Measurements from ENCODE around the gene PIGH. TPM values are rescaled to one million over a fixed set of nuclear protein-coding genes. Genes with fewer than 3 reads are reported as not detected.
"Not testable (repeated sequence)": the region's sequence is repeated elsewhere in the genome, so short reads cannot be mapped to it uniquely, and the experiment has no call there.

PIGH gene
- total RNA-seq, 2 donors from 2014 or later: 4.5 to 7.5 TPM

GRCh38 chr14:67627519-67627918 is 27.5 kb upstream of the PIGH start:
- no peaks in the 10 kb centered on the region for H3K9me3 ChIP-seq (ENCODE audit: control insufficient read depth, low read length)
- Mint-ChIP-seq H3K4me1 (peaks cover 8% of the 10 kb centered on the region), H3K27ac (no peak overlapping the region), H3K36me3 (ENCODE audit: low read depth) (peaks cover 29% of the 10 kb centered on the region), H3K27me3 (ENCODE audit: insufficient read depth) (no peaks in the 10 kb centered on the region), H3K9me3 (peaks cover 5% of the 10 kb centered on the region), H3K4me3 (no peak overlapping the region)
- peaks cover 6% of the 10 kb centered on the region for H3K4me1 ChIP-seq (ENCODE audit: control insufficient read depth, insufficient read depth, low read length)
- DNase-seq: no peak
- no peak overlapping the region for H3K4me3 ChIP-seq (ENCODE audit: low read length)
- H3K36me3 ChIP-seq (ENCODE audit: control insufficient read depth, insufficient read depth, low read length): no peaks in the 10 kb centered on the region
- TF ChIP-seq, protein P1, sequence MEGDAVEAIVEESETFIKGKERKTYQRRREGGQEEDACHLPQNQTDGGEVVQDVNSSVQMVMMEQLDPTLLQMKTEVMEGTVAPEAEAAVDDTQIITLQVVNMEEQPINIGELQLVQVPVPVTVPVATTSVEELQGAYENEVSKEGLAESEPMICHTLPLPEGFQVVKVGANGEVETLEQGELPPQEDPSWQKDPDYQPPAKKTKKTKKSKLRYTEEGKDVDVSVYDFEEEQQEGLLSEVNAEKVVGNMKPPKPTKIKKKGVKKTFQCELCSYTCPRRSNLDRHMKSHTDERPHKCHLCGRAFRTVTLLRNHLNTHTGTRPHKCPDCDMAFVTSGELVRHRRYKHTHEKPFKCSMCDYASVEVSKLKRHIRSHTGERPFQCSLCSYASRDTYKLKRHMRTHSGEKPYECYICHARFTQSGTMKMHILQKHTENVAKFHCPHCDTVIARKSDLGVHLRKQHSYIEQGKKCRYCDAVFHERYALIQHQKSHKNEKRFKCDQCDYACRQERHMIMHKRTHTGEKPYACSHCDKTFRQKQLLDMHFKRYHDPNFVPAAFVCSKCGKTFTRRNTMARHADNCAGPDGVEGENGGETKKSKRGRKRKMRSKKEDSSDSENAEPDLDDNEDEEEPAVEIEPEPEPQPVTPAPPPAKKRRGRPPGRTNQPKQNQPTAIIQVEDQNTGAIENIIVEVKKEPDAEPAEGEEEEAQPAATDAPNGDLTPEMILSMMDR (conservative IDR thresholded peaks at IDR 0.05): no peak
- no peaks in the 10 kb centered on the region for H3K27me3 ChIP-seq (ENCODE audit: control insufficient read depth, insufficient read depth, low read length, poor library complexity, severe bottlenecking)
- H3K9ac ChIP-seq (ENCODE audit: extremely low read depth, low read length, poor library complexity, severe bottlenecking): no peak overlapping the region
- H3K27ac ChIP-seq (ENCODE audit: low read depth, low read length): no peak overlapping the region

GRCh38 chr14:67626131-67626530 is 26.1 kb upstream of the PIGH start:
- not testable (repeated sequence) for H3K4me3 ChIP-seq (ENCODE audit: low read length); H3K9ac ChIP-seq (ENCODE audit: extremely low read depth, low read length, poor library complexity, severe bottlenecking); H3K9me3 ChIP-seq (ENCODE audit: control insufficient read depth, low read length); H3K27me3 ChIP-seq (ENCODE audit: control insufficient read depth, insufficient read depth, low read length, poor library complexity, severe bottlenecking); H3K36me3 ChIP-seq (ENCODE audit: control insufficient read depth, insufficient read depth, low read length); H3K4me3 Mint-ChIP-seq; DNase-seq; H3K9me3 Mint-ChIP-seq; H3K4me1 Mint-ChIP-seq; H3K27me3 Mint-ChIP-seq (ENCODE audit: insufficient read depth); H3K4me1 ChIP-seq (ENCODE audit: control insufficient read depth, insufficient read depth, low read length); H3K27ac Mint-ChIP-seq; H3K27ac ChIP-seq (ENCODE audit: low read depth, low read length)
- 100% methylated on average over 1 of the region's 1 CpG for WGBS, 2 experiments (ENCODE audit: insufficient coverage in 1 of 2, insufficient read length in 1 of 2)
- H3K36me3 Mint-ChIP-seq (ENCODE audit: low read depth): peaks cover 25% of the 10 kb centered on the region

DNA sequence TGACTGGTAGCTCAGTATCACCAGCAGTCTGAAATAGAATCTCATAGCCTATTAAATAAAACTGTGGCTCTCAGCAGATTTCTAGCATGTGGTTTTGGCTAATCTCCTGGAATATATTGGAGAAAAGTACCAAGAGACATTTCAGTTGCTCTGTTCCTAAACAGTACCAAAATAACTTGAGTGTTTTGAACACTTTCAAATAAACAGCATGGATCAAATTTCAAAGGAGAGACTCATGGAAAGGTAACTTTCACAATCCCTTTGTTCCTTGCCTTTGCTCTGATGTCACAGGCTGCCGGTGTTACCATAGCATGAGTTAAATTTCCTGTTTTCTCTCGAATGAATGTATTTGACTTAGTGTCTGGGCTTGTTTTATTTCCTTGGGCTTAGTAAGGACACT is 23.0 kb upstream of the PIGH start:
- no peak overlapping the region for H3K4me3 ChIP-seq (ENCODE audit: low read length)
- Mint-ChIP-seq H3K9me3 (peaks cover 5% of the 10 kb centered on the region), H3K36me3 (ENCODE audit: low read depth) (peaks cover 17% of the 10 kb centered on the region), H3K27me3 (ENCODE audit: insufficient read depth) (peaks cover 11% of the 10 kb centered on the region), H3K4me1 (peaks cover 17% of the 10 kb centered on the region), H3K27ac (no peak overlapping the region), H3K4me3 (no peak overlapping the region)
- H3K9ac ChIP-seq (ENCODE audit: extremely low read depth, low read length, poor library complexity, severe bottlenecking): peak overlapping the region; percentile 6
- H3K36me3 ChIP-seq (ENCODE audit: control insufficient read depth, insufficient read depth, low read length): no peaks in the 10 kb centered on the region
- no peak for DNase-seq
- H3K4me1 ChIP-seq (ENCODE audit: control insufficient read depth, insufficient read depth, low read length): peaks cover 13% of the 10 kb centered on the region
- peaks cover 12% of the 10 kb centered on the region for H3K27me3 ChIP-seq (ENCODE audit: control insufficient read depth, insufficient read depth, low read length, poor library complexity, severe bottlenecking)
- H3K9me3 ChIP-seq (ENCODE audit: control insufficient read depth, low read length): no peaks in the 10 kb centered on the region
- 58% methylated on average over 2 of the region's 2 CpGs; no CpG with 5 or more reads in 1 of the 2 experiments for WGBS, 2 experiments (ENCODE audit: insufficient coverage in 1 of 2, insufficient read length in 1 of 2)
- no peak overlapping the region for H3K27ac ChIP-seq (ENCODE audit: low read depth, low read length)
- TF ChIP-seq, protein P1 (conservative IDR thresholded peaks at IDR 0.05): no peak

DNA sequence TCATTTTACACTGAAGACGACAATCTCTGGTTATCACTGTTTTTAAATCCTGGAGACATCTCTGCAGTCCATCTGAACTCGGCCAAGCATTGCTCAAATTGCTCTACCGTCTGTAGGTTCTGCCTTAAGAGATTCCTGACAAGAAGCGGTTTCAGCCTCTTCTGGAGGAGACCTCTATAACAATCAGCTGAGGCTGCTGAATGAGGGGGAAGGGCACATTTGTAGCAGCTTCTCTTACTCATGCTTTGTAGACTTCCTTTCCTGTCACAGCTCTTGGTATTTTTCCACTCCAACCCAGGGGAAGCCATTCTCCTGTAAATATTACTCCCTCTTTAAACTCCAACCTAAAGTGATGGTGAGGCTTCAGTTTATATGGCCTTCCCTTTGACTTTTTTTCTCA is 22.6 kb upstream of the PIGH start:
- Histone ChIP-seq H3K9ac (ENCODE audit: extremely low read depth, low read length, poor library complexity, severe bottlenecking) (peak overlapping the region; percentile 6), H3K9me3 (ENCODE audit: control insufficient read depth, low read length) (no peaks in the 10 kb centered on the region), H3K4me3 (ENCODE audit: low read length) (no peak overlapping the region), H3K4me1 (ENCODE audit: control insufficient read depth, insufficient read depth, low read length) (peaks cover 13% of the 10 kb centered on the region), H3K27me3 (ENCODE audit: control insufficient read depth, insufficient read depth, low read length, poor library complexity, severe bottlenecking) (peaks cover 12% of the 10 kb centered on the region), H3K36me3 (ENCODE audit: control insufficient read depth, insufficient read depth, low read length) (no peaks in the 10 kb centered on the region), H3K27ac (ENCODE audit: low read depth, low read length) (no peak overlapping the region)
- Mint-ChIP-seq H3K4me1 (peaks cover 17% of the 10 kb centered on the region), H3K36me3 (ENCODE audit: low read depth) (peaks cover 17% of the 10 kb centered on the region), H3K27me3 (ENCODE audit: insufficient read depth) (peaks cover 15% of the 10 kb centered on the region), H3K4me3 (no peak overlapping the region), H3K9me3 (peaks cover 5% of the 10 kb centered on the region), H3K27ac (peak overlapping the region; percentile 82)
- peak; percentile 78 for DNase-seq
- WGBS, 2 experiments (ENCODE audit: insufficient coverage in 1 of 2, insufficient read length in 1 of 2): 57 to 64% methylated on average over 3 to 4 of the region's 4 CpGs
- TF ChIP-seq, protein P1 (conservative IDR thresholded peaks at IDR 0.05): no peak
